Anterior cingulate cortex (tissue), 58 donors: ENCODE results near the gene ATF6.
"Not testable (repeated sequence)": the region's sequence is repeated elsewhere in the genome, so short reads cannot be mapped to it uniquely, and the experiment has no call there.

Experiments
- DNase-seq, 58 donors: peaks; one replicate each; lab custom pipeline; 2025; lab: John Stamatoyannopoulos, UW

ATF6 gene

DNA sequence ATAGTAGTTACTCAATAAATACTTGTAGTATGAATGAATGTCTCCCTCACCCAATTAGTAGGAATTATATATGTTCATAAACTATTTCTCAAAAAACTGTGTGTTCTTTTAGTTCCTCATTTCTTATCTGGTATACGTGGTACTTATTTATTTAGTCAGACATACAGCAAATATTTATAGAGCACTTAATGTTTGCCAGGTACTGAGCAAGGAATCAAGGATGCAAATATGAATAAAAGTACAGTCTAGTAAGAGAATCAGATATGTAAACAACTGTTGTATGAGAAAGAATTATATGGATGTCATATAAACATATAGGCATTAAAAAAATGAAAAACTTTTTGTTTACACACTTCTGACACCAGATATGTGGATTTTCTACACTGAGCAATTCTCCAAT, 58.5 kb downstream of the ATF6 start:
- DNase-seq: no peak

- DNase-seq: no peak
Measured at GRCh38 chr1:161825831-161826230, 59.7 kb downstream of the ATF6 start.

DNA sequence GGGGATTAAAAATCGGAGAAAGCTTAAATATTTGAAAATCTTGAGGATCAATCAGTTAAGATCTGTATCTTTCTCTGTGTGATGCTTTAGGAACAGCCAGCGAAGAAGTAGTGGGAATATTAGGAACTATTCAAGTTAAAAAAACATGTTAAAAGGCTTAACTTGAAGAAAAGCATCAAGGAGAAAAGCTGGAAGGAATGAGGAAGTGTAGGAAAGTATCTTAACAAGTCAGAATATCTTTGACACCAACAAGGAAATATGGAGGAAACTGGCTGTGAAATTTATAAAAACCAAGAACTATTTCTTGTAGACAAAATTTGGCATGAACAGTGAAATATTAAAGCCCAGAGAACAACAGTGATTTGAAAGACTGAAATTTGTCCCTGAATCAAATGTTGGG, 60.4 kb downstream of the ATF6 start:
- no peak for DNase-seq

DNA sequence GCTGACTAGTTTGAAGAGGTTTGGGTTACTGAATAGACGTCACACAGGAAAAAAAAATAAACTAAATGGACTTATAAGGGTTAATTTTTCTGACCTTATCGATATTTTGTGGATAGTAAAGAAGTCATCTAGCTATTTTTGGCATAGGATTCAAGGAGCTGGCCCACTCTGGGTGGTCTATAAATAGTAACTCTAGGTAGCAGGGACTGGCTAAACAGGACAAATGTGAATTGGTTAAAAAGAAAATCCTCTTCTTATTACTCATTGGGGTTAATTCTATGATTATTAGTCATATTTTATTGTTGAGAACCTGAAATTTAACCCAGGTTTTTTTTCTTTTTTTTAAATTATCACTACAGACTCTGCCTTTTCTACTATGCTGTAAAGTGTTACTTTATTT, 61.7 kb downstream of the ATF6 start:
- DNase-seq: no peak

GRCh38 chr1:161832299-161832907, 66.3 kb downstream of the ATF6 start:
- not testable (repeated sequence) for DNase-seq

DNA sequence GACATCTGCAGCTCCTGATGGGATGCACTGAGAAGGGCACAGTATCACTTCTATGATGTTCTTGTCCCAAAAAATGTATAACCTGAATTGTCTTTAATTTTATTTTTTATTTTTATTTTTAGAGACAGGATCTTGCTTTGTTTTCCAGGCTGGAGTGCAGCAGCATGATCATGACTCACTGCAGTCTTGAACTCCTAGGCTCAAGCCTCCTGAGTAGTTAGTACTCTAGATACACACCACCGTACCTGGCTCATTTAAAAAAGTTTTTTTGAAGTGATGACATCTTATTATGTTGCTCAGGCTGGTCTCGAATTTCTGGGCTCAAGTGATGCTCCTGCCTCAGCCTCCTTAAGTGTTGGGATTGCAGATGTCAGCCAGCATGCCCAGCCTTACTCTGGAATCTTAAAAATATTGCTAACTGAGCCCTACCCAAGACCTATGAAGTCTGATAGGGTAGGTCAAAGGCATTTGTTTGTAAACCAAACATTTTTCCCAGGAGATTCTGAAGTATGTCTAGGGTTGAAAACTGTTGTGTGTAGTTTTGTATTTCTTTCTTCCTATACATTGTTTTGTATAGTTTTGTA, 68.9 kb downstream of the ATF6 start:
- DNase-seq: no peak

DNA sequence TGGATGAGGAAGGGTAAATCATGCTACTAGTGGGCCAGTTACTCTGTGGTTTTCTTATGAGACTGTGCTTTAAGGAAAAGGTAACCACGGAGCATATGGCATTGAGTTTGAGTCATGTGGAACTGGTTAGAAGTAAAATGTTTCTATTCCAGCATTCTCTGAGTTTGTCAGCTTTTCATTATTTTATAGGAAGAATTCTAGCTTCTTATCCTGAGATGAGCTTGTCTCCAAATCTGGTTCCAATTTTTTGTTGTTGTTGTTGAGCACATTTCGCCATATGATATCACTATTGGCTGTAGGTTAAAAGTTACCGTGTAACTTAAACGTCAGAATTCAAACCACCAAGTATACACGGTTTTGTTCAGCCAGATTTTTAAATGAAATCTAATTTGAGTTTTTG, 69.9 kb downstream of the ATF6 start:
- peak in 1 of 58 donors; percentile 2 for DNase-seq

- peak in 11 of 58 donors; percentile 1 to 32 (median 6) for DNase-seq
Measured at GRCh38 chr1:161838362-161838761, 72.2 kb downstream of the ATF6 start.

GRCh38 chr1:161838885-161839284, 72.8 kb downstream of the ATF6 start:
- no peak for DNase-seq

DNA sequence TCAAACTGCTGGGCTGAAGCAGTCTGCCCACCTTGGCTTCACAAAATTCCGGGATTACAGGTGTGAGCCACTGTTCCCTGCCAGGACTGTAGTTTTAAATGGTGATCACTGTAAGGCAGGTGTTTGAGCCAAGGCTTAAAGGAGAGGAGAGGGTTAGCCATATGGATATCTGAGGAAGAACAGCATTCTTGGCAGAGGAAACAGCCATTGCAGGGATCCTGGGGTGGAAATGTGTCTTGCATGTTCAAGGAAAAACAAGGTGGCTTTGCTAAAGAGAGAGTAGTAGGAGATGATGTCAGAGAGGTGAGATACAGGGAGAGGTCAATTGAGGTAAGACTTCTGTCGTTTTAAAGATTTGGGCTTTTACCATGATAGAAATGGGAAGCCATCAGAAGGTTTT, 73.5 kb downstream of the ATF6 start:
- DNase-seq: no peak

DNA sequence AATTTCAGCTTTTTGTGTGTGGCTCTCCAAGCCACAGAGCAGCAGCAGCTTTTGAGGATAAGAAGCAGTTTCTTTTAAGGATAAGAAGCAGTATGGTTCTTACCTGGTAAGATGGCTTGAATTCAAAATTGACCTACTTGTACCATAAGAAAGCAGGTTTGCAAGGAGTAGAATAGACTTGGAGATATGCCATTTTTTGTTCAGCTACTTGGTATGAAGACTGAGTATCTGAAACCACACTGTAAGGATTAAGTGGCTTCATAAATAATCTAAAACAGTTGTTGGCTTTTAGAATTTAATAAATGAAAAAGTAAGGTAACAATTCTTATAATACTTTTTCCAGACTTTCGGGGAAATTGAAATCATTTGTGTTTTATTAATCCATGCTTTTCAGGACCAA, 74.2 kb downstream of the ATF6 start:
- no peak for DNase-seq

- DNase-seq: no peak
Measured at GRCh38 chr1:161843156-161843555, 77.0 kb downstream of the ATF6 start.

- no peak for DNase-seq
Measured at GRCh38 chr1:161844696-161845095, 78.6 kb downstream of the ATF6 start.

DNA sequence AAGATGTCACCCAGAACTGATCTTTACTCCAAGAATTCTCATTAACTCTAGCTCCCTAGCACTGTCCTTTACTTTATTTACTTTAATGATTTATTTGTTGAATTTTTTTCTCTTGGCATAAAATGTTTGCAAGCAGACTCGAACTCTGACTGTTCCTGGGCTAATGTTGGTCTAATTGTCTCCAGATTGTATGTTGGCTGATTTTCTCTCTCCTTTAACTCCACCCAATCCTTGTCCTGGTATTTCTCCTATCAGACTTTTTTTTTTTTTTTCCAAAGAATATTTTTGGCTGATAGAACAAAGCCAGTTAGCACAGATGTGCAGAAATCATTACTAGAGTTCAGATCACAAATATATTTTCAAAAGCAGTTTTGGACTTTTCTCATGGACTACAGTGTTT, 82.6 kb downstream of the ATF6 start:
- no peak for DNase-seq

- no peak for DNase-seq
Measured at GRCh38 chr1:161849518-161849917, 83.4 kb downstream of the ATF6 start.

DNA sequence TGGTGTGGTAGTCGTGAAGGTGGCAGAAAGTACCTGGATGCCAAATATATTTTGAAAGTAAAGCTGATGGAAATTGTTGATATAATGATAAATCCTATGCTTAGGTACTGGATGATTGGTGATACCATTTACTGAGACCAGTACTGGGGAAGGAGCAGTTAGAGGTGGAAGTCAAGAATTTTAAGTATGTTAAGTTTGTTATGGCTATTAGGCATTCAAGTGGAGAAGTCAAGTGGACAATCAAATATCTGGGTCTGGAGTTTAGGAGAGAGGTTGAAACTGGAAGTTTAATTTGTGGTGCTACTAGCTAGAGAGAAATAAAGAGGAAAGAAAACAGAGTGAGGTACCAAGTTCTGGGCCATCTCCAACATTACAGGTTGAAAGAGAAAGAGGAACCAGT, 89.1 kb downstream of the ATF6 start:
- DNase-seq: no peak

GRCh38 chr1:161858271-161858670, 92.2 kb downstream of the ATF6 start:
- no peak for DNase-seq

DNA sequence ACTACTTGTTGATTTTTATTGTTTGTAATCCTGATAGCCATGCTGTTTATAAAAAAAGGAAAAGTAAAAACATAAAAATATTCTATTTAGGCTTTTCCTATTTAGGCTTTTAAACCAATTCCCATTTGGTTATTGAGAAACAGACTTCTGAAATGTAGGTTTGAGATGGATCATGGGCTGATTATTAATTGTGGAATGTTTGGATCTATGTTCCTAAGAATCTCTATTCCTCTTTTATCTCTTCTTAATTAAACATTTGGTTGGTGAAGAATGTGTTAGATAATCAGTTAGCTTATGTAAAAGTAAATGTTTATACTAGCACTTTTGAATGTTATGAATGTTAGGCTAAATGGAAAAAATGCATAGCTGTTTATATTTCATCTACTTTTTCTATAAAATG, 97.4 kb downstream of the ATF6 start:
- no peak for DNase-seq

- peak in 11 of 58 donors; percentile 0 to 9 (median 1) for DNase-seq
Measured at GRCh38 chr1:161864577-161864976, 98.5 kb downstream of the ATF6 start.

GRCh38 chr1:161866241-161866640, 100.1 kb downstream of the ATF6 start:
- no peak for DNase-seq

DNA sequence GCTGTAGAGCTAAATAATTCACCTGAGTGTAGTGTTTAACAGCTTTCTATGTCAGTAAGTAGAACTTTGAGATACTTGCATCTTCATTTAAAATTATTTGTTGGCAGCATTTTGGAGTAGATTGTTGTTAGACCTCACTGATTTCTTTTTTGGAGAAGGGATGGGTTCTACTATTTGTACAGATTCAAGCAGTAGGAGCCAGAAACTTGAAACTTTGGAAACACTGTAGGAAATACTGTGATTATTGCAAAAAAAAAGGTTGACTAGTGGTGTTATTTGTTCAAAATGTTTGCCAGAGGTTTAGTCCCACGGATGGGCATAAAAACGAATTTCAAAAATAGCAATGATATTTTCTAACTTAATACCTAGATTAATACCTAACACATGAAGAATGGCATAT, 102.7 kb downstream of the ATF6 start:
- no peak for DNase-seq

DNA sequence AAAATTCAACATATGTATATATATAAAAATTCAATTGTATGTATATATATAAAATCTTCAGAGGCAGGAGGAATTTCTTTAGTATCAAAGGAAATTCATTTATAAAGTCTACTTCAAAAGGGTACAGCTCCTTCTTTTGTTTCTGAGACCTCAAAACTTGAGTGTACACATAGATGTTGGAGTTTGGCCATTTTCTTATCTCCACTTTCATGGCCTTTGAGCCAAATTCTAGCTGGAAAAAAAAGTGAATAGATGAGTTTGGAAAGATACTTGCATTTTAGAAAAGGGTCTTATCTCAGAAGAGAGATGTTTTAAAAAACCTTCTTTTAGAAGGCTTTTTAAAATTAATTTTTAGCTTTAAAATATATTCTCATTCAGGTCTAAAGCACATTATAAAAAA, 103.2 kb downstream of the ATF6 start:
- DNase-seq: no peak

DNA sequence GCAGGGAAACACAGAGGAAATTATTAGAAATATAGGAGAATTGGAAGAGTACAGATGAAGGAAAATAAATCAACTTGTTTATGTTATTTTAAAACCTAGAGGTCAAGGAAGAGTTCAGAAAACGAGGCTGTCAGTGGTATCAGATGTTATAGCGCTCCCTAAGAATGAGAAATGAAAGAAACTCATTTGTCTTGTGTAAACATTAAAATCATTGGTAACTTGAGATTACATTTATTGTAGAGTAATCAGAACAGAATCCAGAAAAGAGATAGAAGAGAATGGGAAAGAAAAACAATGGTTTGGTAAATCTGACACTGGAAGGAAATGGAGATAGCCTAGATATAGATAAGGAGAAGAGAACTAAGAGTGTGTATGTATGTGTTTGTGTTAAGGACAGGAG, 106.4 kb downstream of the ATF6 start:
- no peak for DNase-seq
